ENCODE measurements around the gene TMEM79. TPM values are rescaled to one million over a fixed set of nuclear protein-coding genes. Genes with fewer than 3 reads are reported as not detected.

The TMEM79 gene
- total and polyA plus RNA-seq, 2 donors (not counting 3 experiments of a cell fraction or from before 2014, with no cell fraction given) = 3.0 to 4.8 TPM

DNA sequence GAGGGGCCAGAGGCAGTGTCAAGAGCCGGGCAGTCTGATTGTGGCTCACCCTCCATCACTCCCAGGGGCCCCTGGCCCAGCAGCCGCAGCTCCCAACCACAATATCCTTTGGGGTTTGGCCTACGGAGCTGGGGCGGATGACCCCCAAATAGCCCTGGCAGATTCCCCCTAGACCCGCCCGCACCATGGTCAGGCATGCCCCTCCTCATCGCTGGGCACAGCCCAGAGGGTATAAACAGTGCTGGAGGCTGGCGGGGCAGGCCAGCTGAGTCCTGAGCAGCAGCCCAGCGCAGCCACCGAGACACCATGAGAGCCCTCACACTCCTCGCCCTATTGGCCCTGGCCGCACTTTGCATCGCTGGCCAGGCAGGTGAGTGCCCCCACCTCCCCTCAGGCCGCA is 42.2 kb upstream of the TMEM79 start, which contains the start of gene BGLAP:
BGLAP (plus strand) TSS at position 259 of the 400 bp plus-strand sequence; CDS start at position 307, 48 bp downstream.
- H3K9ac ChIP-seq (replicated peaks; ENCODE audit: extremely low read depth, insufficient read depth, low read length) = no peak within 1 kb of the TSS
- no peaks in the 10 kb centered on the region for H4K20me1 ChIP-seq (replicated peaks; ENCODE audit: control insufficient read depth, extremely low read depth, insufficient read depth, low read length)
- H3K4me2 ChIP-seq (ENCODE audit: insufficient read depth, low read length) = no peak within 1 kb of the TSS
- H3K4me1 ChIP-seq (ENCODE audit: control insufficient read depth, extremely low read depth, insufficient read depth, low read length) = peaks cover 6% of the 10 kb centered on the region
- H3K9me3 ChIP-seq (replicated peaks; ENCODE audit: control insufficient read depth, insufficient read depth, low read length) = no peaks in the 10 kb centered on the region
- no peak for FAIRE-seq
- H3K4me3 ChIP-seq (replicated peaks in 1 of 3; ENCODE audit: insufficient read depth in 1 of 3, low read depth in 1 of 3, low read length in 3 of 3) = no peak within 1 kb of the TSS
- no peaks in the 10 kb centered on the region for H3K79me2 ChIP-seq (ENCODE audit: control insufficient read depth, insufficient read depth, low read length)
- H3K27ac ChIP-seq (ENCODE audit: insufficient read depth, low read depth, low read length) = no peak within 1 kb of the TSS
- peaks cover 0 to 4% of the 10 kb centered on the region in 2 experiments for H3K27me3 ChIP-seq (ENCODE audit: control insufficient read depth in 2 of 2, insufficient read depth in 2 of 2, low read length in 2 of 2)
- CTCF ChIA-PET = interaction anchor here (1.5 kb wide), 1 partner anchor 17 kb away, joined by 7 read pairs; no protein-coding TSS in a partner anchor
- POLR2A ChIA-PET = no interaction called here
- peaks cover 0 to 9% of the 10 kb centered on the region in 2 experiments for H3K36me3 ChIP-seq (ENCODE audit: control insufficient read depth in 2 of 2, extremely low read depth in 1 of 2, insufficient read depth in 2 of 2, low read length in 2 of 2)
- BruUV-seq (replicated peaks) = no TSS peak
- intact Hi-C loops (cut with micrococcal nuclease) (no loop called here), dilution Hi-C loops (cut with MboI; ENCODE audit: extremely low pct_ligation_motif_present, low sequenced_read_pairs) (no loop called here)
- no peak for DNase-seq (ENCODE audit: low read depth, low spot score)
- TF ChIP-seq POLR2AphosphoS5 (IDR thresholded peaks at IDR 0.05; ENCODE audit: insufficient read depth, low read depth, low read length) (no peak), GATA2 (IDR thresholded peaks at IDR 0.05; ENCODE audit: insufficient read depth, insufficient read length, low read depth, low read length) (no peak), POLR2A (IDR thresholded peaks at IDR 0.05; ENCODE audit: low read depth, low read length) (no peak), JUN (IDR thresholded peaks at IDR 0.05; ENCODE audit: borderline replicate concordance, insufficient read depth, insufficient read length, low read depth) (no peak), EZH2 (IDR thresholded peaks at IDR 0.05; ENCODE audit: borderline replicate concordance, low read depth, low read length, severe bottlenecking) (no peak), FOS (IDR thresholded peaks at IDR 0.05; ENCODE audit: borderline replicate concordance, insufficient read depth, low read length) (no peak)
- TF ChIP-seq, protein P1, sequence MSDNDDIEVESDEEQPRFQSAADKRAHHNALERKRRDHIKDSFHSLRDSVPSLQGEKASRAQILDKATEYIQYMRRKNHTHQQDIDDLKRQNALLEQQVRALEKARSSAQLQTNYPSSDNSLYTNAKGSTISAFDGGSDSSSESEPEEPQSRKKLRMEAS (IDR thresholded peaks at IDR 0.05; ENCODE audit: insufficient read depth, insufficient read length) = no peak
- H2AFZ ChIP-seq (ENCODE audit: low read depth, low read length) = no peak within 1 kb of the TSS
- H3K9me1 ChIP-seq (replicated peaks; ENCODE audit: control insufficient read depth, extremely low read depth, insufficient read depth, low read length) = no peaks in the 10 kb centered on the region

DNA sequence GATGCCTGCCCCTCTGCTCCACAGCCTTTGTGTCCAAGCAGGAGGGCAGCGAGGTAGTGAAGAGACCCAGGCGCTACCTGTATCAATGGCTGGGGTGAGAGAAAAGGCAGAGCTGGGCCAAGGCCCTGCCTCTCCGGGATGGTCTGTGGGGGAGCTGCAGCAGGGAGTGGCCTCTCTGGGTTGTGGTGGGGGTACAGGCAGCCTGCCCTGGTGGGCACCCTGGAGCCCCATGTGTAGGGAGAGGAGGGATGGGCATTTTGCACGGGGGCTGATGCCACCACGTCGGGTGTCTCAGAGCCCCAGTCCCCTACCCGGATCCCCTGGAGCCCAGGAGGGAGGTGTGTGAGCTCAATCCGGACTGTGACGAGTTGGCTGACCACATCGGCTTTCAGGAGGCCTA is 41.4 kb upstream of the TMEM79 start:
- Histone ChIP-seq H3K4me1 (ENCODE audit: control insufficient read depth, extremely low read depth, insufficient read depth, low read length) (peaks cover 6% of the 10 kb centered on the region), H3K36me3 (ENCODE audit: control insufficient read depth in 2 of 2, extremely low read depth in 1 of 2, insufficient read depth in 2 of 2, low read length in 2 of 2) (peaks cover 0 to 8% of the 10 kb centered on the region in 2 experiments), H2AFZ (ENCODE audit: low read depth, low read length) (no peak overlapping the region), H3K27ac (ENCODE audit: insufficient read depth, low read depth, low read length) (no peak overlapping the region), H3K4me3 (replicated peaks in 1 of 3; ENCODE audit: insufficient read depth in 1 of 3, low read depth in 1 of 3, low read length in 3 of 3) (no peak overlapping the region), H3K79me2 (ENCODE audit: control insufficient read depth, insufficient read depth, low read length) (no peaks in the 10 kb centered on the region), H4K20me1 (replicated peaks; ENCODE audit: control insufficient read depth, extremely low read depth, insufficient read depth, low read length) (no peaks in the 10 kb centered on the region), H3K27me3 (ENCODE audit: control insufficient read depth in 2 of 2, insufficient read depth in 2 of 2, low read length in 2 of 2) (peaks cover 0 to 4% of the 10 kb centered on the region in 2 experiments), H3K9me1 (replicated peaks; ENCODE audit: control insufficient read depth, extremely low read depth, insufficient read depth, low read length) (no peaks in the 10 kb centered on the region), H3K9ac (replicated peaks; ENCODE audit: extremely low read depth, insufficient read depth, low read length) (no peak overlapping the region), H3K9me3 (replicated peaks; ENCODE audit: control insufficient read depth, insufficient read depth, low read length) (no peaks in the 10 kb centered on the region), H3K4me2 (ENCODE audit: insufficient read depth, low read length) (no peak overlapping the region)
- TF ChIP-seq, protein P2, sequence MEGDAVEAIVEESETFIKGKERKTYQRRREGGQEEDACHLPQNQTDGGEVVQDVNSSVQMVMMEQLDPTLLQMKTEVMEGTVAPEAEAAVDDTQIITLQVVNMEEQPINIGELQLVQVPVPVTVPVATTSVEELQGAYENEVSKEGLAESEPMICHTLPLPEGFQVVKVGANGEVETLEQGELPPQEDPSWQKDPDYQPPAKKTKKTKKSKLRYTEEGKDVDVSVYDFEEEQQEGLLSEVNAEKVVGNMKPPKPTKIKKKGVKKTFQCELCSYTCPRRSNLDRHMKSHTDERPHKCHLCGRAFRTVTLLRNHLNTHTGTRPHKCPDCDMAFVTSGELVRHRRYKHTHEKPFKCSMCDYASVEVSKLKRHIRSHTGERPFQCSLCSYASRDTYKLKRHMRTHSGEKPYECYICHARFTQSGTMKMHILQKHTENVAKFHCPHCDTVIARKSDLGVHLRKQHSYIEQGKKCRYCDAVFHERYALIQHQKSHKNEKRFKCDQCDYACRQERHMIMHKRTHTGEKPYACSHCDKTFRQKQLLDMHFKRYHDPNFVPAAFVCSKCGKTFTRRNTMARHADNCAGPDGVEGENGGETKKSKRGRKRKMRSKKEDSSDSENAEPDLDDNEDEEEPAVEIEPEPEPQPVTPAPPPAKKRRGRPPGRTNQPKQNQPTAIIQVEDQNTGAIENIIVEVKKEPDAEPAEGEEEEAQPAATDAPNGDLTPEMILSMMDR (IDR thresholded peaks at IDR 0.05; ENCODE audit: extremely low read depth in 1 of 2, insufficient read depth in 1 of 2, low read depth in 1 of 2, low read length in 2 of 2) = no peak
- no peak for TF ChIP-seq POLR2AphosphoS5 (IDR thresholded peaks at IDR 0.05; ENCODE audit: insufficient read depth, low read depth, low read length)
- no peak for TF ChIP-seq FOS (IDR thresholded peaks at IDR 0.05; ENCODE audit: borderline replicate concordance, insufficient read depth, low read length)
- TF ChIP-seq EZH2 (IDR thresholded peaks at IDR 0.05; ENCODE audit: borderline replicate concordance, low read depth, low read length, severe bottlenecking) = no peak
- TF ChIP-seq MYC (IDR thresholded peaks at IDR 0.05; ENCODE audit: low read depth, low read length) = no peak
- no peak for TF ChIP-seq POLR2A (IDR thresholded peaks at IDR 0.05; ENCODE audit: low read depth, low read length)
- TF ChIP-seq JUN (IDR thresholded peaks at IDR 0.05; ENCODE audit: borderline replicate concordance, insufficient read depth, insufficient read length, low read depth) = no peak
- no peak for TF ChIP-seq GATA2 (IDR thresholded peaks at IDR 0.05; ENCODE audit: insufficient read depth, insufficient read length, low read depth, low read length)
- TF ChIP-seq, protein P1 (IDR thresholded peaks at IDR 0.05; ENCODE audit: insufficient read depth, insufficient read length) = no peak
- ChIA-PET POLR2A (no interaction called here), CTCF (no interaction called here)
- DNase-seq (ENCODE audit: low read depth, low spot score) = no peak
- FAIRE-seq = no peak
- BruUV-seq (replicated peaks) = no TSS peak
- dilution Hi-C loops (cut with MboI; ENCODE audit: extremely low pct_ligation_motif_present, low sequenced_read_pairs) (no loop called here), intact Hi-C loops (cut with micrococcal nuclease) (no loop called here)
